Motor neuron (in vitro differentiated cells): ENCODE results near the gene AMFR. TPM values are rescaled to one million over a fixed set of nuclear protein-coding genes. Genes with fewer than 3 reads are reported as not detected.
A peak's percentile ranks its signal among the peaks of the same experiment; 100 is the strongest.

ENCODE experiments used
- ATAC-seq, 8 experiments: fragments of 200-7000 bp; cut with Tn5 transposase; replicated peaks in 6 of 8; 2 replicates each; pipeline ENCODE4 v1.8.0; 2021; ENCODE audit warnings: mild to moderate bottlenecking in 8 of 8, moderate library complexity in 8 of 8
- H3K27ac ChIP-seq, 2 donors: fragments of 250-450 bp; sonication (Bioruptor Pico); 2 replicates each; pipeline ENCODE4 v1.9.0; 2021; ENCODE audit warnings: antibody characterized with exemption in 2 of 2, mild to moderate bottlenecking in 2 of 2, moderate library complexity in 1 of 2
- H3K4me1 ChIP-seq, 2 donors: fragments of 250-450 bp; sonication (Bioruptor Pico); replicated peaks in 1 of 2; 2 replicates each; pipeline ENCODE4 v1.6.1; 2021; ENCODE audit warnings: antibody characterized with exemption in 2 of 2, mild to moderate bottlenecking in 2 of 2, moderate library complexity in 1 of 2
- H3K4me3 ChIP-seq, 5 donors: fragments of 250-450 bp; sonication (Bioruptor Pico); 2 replicates each; pipeline ENCODE4 v1.9.0; 2021; ENCODE audit warnings: antibody characterized with exemption in 5 of 5, mild to moderate bottlenecking in 5 of 5, moderate library complexity in 4 of 5
- WGBS, 10 experiments: fragments of 450-650 bp; shearing (Covaris generic); methylation state at CpG; one replicate each; pipeline ENCODE4 v1.0.0; 2022; 5-methylcytosine and 5-hydroxymethylcytosine counted together
- in situ Hi-C, 9 experiments: fragments of 400-800 bp; cut with MboI; loops; one replicate each; pipeline ENCODE4 v1.15.0; 2021; ENCODE audit warnings: low sequenced_read_pairs in 9 of 9, low pct_unique_long_range_greater_than_20kb in 2 of 9; ENCODE audit not compliant: unreplicated experiment in 9 of 9
- total RNA-seq, 8 experiments: library from RNA; unstranded; fragments of 300-600 nt; gene quantifications; 2 replicates each; pipeline versions ENCODE4 v1.2.3 to v1.2.4, GENCODE V29; 2022

AMFR gene
- total RNA-seq, 8 experiments from 2014 or later = 49.1 to 165 (median 60.1) TPM

GRCh38 chr16:56363181-56363716 is 62.1 kb downstream of the AMFR start:
- 90 to 100% (median 94%) methylated on average over 1 to 5 of the region's 6 CpGs; no CpG with 5 or more reads in 3 of the 10 experiments for WGBS, 10 experiments
- no peak for ATAC-seq
- Histone ChIP-seq H3K27ac (no peak overlapping the region), H3K4me1 (no peaks in the 10 kb centered on the region), H3K4me3 (no peak overlapping the region)
- in situ Hi-C loops = no loop called here

- no peak overlapping the region for H3K27ac ChIP-seq
- ATAC-seq = no peak
- H3K4me3 ChIP-seq = no peak overlapping the region
- WGBS, 10 experiments = 92 to 100% (median 93%) methylated on average over 1 to 8 of the region's 17 CpGs; no CpG with 5 or more reads in 5 of the 10 experiments
- H3K4me1 ChIP-seq = no peaks in the 10 kb centered on the region
- in situ Hi-C loops = no loop called here
These were observed 62.6 kb downstream of the AMFR start for GRCh38 chr16:56362706-56363105.

GRCh38 chr16:56362057-56362655 is 63.2 kb downstream of the AMFR start:
- in situ Hi-C loops = no loop called here
- Histone ChIP-seq H3K27ac (no peak overlapping the region), H3K4me1 (peaks cover 0 to 2% of the 10 kb centered on the region in 2 donors), H3K4me3 (no peak overlapping the region)
- ATAC-seq = no peak
- WGBS, 10 experiments = 33 to 95% (median 50%) methylated on average over 1 to 3 of the region's 15 CpGs; no CpG with 5 or more reads in 4 of the 10 experiments

GRCh38 chr16:56360117-56361008 is 65.0 kb downstream of the AMFR start:
- no peak for ATAC-seq
- 88 to 100% (median 100%) methylated on average over 1 to 8 of the region's 15 CpGs; no CpG with 5 or more reads in 1 of the 10 experiments for WGBS, 10 experiments
- in situ Hi-C loops = no loop called here
- Histone ChIP-seq H3K27ac (no peak overlapping the region), H3K4me1 (peaks cover 11 to 18% of the 10 kb centered on the region in 2 donors), H3K4me3 (no peak overlapping the region)

- Histone ChIP-seq H3K4me1 (peaks cover 11 to 18% of the 10 kb centered on the region in 2 donors), H3K27ac (no peak overlapping the region), H3K4me3 (no peak overlapping the region)
- ATAC-seq = no peak
- 80 to 100% (median 100%) methylated on average over 1 to 8 of the region's 13 CpGs; no CpG with 5 or more reads in 5 of the 10 experiments for WGBS, 10 experiments
- in situ Hi-C loops = no loop called here
These were observed 67.5 kb downstream of the AMFR start for GRCh38 chr16:56357765-56358322.

- ATAC-seq = peak in 1 of 8 experiments; percentile 8
- in situ Hi-C loops = no loop called here
- WGBS, 10 experiments = 6 to 89% (median 67%) methylated on average over 2 to 8 of the region's 13 CpGs
- H3K27ac ChIP-seq = no peak overlapping the region
- H3K4me3 ChIP-seq = no peak overlapping the region
- peaks cover 11 to 18% of the 10 kb centered on the region in 2 donors for H3K4me1 ChIP-seq
These were observed 68.0 kb downstream of the AMFR start for GRCh38 chr16:56357241-56357764.

GRCh38 chr16:56356276-56357240 is 68.8 kb downstream of the AMFR start:
- peaks cover 11 to 18% of the 10 kb centered on the region in 2 donors for H3K4me1 ChIP-seq
- in situ Hi-C loops = no loop called here
- no peak overlapping the region for H3K4me3 ChIP-seq
- no peak overlapping the region for H3K27ac ChIP-seq
- 0 to 63% (median 13%) methylated on average over 3 to 23 of the region's 33 CpGs for WGBS, 10 experiments
- ATAC-seq = peak; percentile 95 to 99 (median 98)

GRCh38 chr16:56355786-56356275 is 69.5 kb downstream of the AMFR start:
- ATAC-seq = peak in 1 of 8 experiments; percentile 3
- Histone ChIP-seq H3K27ac (no peak overlapping the region), H3K4me3 (no peak overlapping the region), H3K4me1 (peaks cover 11 to 18% of the 10 kb centered on the region in 2 donors)
- in situ Hi-C loops = no loop called here
- 0 to 65% (median 43%) methylated on average over 1 to 6 of the region's 14 CpGs; no CpG with 5 or more reads in 2 of the 10 experiments for WGBS, 10 experiments

GRCh38 chr16:56355221-56355620 is 70.1 kb downstream of the AMFR start:
- WGBS, 10 experiments = 85 to 100% (median 96%) methylated on average over 4 to 5 of the region's 9 CpGs; no CpG with 5 or more reads in 7 of the 10 experiments
- no peak overlapping the region for H3K4me3 ChIP-seq
- peaks cover 11 to 18% of the 10 kb centered on the region in 2 donors for H3K4me1 ChIP-seq
- ATAC-seq = no peak
- H3K27ac ChIP-seq = no peak overlapping the region
- in situ Hi-C loops = no loop called here

GRCh38 chr16:56354746-56355145 is 70.6 kb downstream of the AMFR start:
- in situ Hi-C loops = no loop called here
- Histone ChIP-seq H3K27ac (no peak overlapping the region), H3K4me1 (peaks cover 11 to 18% of the 10 kb centered on the region in 2 donors), H3K4me3 (no peak overlapping the region)
- no peak for ATAC-seq
- WGBS, 10 experiments = 71 to 100% (median 92%) methylated on average over 3 to 12 of the region's 17 CpGs; no CpG with 5 or more reads in 4 of the 10 experiments

- H3K4me1 ChIP-seq = peaks cover 11 to 18% of the 10 kb centered on the region in 2 donors
- ATAC-seq = no peak
- WGBS, 10 experiments = 76 to 100% (median 100%) methylated on average over 1 to 3 of the region's 7 CpGs; no CpG with 5 or more reads in 5 of the 10 experiments
- no peak overlapping the region for H3K4me3 ChIP-seq
- in situ Hi-C loops = no loop called here
- H3K27ac ChIP-seq = no peak overlapping the region
These were observed 71.3 kb downstream of the AMFR start for GRCh38 chr16:56354016-56354415.
